GM19023 (cell line): Measurements from ENCODE around the gene TTC34.

Experiments
- ATAC-seq: cut with Tn5 transposase; IDR thresholded peaks from one replicate; pipeline ENCODE4 v1.9.1; 2021; ENCODE audit warnings: mild to moderate bottlenecking, moderate library complexity; ENCODE audit not compliant: unreplicated experiment

TTC34 gene

DNA sequence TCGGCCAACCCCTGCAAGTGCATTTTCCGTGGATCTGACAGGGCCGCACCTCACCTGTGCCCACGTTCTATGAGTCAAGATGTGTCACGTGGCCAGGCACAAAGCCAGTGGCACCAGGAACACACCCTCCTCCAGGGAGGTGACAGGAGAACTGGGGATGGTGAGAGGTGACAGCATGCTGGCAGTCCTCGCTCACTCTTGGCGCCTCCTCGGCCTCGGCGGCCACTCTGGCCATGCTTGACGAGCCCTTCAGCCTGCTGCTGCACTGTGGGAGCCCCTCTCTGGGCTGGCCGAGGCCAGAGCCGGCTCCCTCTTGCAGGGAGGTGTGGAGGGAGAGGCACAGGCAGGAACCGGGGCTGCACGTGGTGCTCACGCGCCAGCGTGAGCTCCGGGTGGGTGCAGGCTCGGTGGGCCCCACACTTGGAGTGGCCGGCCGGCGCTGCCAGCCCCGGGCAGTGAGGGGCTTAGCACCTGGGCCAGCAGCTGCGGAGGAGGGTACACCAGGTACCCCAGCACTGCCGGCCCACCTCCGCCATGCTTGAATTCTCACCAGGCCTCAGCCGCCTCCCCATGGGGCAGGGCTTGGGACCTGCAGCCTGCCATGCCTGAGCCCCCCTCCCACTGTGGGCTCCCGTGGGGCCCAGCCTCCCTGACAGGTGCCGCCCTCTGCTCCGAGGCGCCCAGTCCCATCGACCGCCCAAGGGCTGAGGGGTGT is 11.6 kb upstream of the TTC34 start:
- no peak for ATAC-seq

DNA sequence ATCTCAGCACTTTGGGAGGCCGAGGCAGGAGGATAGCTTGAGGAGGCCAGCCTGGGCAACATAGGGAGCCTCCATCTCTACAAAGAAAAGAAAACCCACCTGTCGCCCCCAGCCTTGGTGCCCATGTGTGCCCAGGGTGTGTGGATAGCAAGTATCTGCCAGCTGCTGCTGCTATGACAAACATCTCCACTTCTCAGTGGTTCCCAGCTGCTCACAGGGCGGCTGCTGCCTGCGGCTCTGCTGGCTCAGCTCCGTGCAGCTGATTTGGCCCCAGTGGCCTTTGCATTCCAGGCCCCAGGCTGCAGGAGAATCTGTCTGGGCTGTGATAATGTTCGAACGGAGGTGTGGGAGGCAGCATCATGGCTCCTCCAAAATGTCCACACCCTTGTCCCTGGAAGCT is 10.6 kb upstream of the TTC34 start:
- ATAC-seq, result no peak

DNA sequence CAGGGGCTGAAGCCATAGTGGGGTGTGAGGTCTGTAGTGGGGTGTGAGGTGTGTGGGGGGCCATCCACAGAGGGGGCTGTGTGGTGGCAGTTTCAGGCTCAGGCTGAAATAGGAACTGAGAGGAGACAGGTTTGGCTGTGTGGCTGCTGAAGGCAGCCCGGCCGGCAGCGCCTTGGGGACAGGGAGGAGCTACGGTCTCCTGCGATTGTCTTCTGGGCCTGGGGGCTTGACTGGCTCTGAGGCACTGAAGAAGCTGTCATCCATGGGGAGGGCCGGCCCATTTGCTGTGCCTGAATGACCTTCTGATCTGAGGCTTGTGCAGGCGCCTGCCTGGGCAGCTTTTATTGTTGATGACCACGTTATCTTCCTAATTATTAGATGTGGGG is 10.0 kb upstream of the TTC34 start:
- ATAC-seq, result no peak

DNA sequence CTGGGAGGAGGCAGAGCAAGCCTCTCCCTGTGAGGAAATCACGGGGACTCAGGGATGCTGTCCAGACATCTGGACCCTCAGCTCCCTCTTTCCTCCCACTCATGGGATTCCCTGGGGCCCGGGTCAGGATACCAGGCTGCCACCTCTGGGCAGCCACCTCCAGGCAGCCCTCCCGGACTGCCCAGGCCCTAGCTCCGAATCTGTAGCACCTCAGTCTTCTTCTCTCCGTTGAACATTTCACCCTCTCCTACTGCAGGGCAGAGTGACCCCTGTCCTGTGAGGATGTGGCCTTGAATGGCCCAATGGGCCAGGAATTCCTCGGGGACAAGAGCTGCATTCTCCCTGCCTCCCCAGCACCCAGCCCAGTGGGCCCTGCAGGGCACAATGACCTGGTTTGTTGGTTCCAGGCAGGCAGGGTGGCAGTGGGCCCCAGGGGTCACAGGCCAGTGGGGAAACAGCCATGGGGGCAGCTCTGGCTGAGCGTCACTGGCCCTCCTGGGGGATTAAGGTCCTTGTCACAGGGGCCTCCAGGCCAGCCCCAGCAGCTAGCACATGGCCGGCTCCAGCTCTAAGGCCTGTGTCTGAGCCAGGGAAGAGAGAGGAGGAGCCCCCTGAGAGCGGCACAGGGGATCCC is 9.5 kb upstream of the TTC34 start:
- ATAC-seq, result no peak

DNA sequence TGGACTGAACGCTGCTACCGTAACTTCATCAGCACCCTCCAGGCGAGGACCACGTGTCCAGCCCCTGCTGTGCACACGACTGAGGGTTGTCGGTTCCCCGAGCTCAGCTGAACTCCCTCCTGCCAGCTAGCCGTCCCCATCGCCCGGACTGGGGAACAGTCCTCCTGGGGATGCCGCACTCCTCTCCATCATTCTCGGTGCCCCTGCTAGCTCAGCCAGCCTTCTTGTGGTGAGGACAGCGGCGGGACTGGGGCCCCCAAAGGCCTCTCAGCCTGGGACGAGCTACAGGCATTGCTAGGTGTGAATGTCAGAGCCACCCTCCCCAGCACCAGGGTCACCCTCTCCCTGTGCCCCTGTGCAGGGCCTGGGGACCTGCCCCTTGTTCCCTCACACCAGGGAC is 8.8 kb upstream of the TTC34 start:
- ATAC-seq, result no peak

DNA sequence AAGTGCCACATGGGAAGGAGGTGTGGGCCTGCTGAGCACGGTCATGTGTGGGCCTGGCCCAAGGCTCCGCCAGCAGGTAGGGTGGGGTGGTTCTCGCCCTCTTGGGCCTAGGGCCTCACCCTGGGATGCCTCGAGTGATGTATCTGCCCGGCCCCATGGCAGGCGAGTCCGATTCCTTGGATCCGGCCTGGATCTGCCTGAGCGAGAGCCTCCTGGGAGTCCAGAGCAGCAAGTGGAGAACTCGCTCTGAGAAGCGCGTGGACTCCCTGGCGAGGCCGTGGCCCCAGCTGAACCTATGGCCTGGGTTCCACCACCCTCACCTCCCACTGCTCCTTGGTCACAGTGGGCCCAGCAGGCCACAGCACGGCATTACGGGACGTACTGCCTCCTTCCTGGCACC is 8.2 kb upstream of the TTC34 start:
- no peak for ATAC-seq

DNA sequence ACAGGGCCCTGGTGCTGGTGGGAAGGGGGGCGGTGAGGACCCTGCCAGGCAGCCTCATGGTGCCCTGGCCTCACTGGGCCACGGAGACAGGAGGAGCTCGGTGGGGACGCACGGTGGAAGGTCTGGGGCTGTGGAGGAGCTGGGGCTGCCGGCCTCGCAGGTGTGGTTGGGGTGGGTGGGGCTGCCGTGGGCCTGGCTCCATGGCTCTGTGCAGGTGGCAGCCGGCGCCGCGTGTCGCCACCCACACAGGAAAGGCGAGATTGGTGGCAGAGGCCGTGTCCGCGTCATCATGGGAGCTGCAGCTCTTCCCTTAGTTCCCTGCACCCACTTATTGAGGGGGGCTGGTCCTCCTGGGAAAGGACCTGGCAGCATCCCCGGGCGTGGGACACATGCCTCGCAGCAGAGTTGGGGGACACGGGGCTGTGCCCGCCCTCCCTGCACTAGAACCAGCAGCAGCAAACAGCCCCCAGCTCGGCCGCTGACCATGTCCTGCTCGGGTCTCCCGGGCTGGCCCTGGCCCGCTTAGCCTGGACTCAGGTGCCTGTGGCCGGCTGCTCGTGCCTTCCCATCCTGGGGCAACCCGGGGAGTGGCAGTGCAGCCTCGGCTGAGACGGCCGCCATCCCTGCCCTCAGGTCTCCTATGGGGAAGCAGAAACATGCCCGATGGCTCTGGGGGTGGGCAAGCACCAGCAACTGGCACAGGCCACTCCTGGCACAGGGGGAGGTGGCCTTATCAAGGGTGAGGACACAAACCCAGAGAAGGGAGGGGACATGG is 7.5 kb upstream of the TTC34 start:
- no peak for ATAC-seq

DNA sequence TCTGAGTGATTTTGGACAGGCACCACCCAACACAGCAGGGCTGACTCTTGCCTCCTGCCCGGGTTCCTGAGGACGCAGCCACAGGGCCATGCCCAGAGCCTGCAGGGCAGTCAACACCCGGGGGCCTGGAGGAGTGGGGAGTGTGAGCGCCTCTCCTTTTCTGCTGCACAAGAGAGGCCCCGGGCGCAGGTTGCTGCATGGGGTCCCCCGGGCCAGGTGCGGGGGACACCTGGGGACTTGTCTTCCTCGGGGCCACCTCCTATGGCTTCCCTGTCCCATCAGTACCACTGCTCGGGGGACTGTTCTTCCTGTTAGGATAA is 6.9 kb upstream of the TTC34 start:
- ATAC-seq, result no peak

DNA sequence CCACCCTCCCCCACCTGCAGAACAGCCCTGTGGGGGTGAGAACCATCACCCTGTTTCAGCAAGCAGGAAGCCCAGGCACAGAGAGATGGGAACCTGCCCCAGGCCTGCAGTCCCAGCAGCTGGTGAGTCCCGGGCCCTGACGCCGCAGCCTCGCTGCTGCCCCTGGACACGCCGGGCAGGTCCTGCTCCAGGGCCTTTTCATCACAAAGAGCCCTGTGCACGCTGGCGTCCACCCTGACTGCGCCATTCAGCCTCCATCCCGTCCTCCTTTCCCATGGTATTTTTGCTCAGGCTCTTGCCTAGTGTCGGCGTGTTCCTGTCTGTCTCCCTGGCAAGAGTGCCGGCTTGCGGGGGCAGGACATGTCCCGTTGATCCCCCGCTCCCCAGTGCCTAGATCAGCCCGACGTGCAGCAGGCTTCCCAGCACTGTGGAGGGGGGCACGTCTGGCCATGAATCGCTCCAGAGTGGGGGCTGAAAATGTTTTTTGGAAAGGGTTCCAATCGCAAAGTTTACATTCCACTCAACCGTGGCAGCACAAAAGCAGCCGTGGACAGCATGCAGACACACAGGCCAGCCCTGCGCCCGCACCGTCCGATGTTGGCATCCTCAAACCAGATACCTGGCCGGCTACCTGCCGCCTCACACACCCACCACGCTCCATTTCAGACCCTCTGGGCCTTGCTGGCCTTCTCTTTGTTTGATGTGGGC is 6.3 kb upstream of the TTC34 start:
- no peak for ATAC-seq

DNA sequence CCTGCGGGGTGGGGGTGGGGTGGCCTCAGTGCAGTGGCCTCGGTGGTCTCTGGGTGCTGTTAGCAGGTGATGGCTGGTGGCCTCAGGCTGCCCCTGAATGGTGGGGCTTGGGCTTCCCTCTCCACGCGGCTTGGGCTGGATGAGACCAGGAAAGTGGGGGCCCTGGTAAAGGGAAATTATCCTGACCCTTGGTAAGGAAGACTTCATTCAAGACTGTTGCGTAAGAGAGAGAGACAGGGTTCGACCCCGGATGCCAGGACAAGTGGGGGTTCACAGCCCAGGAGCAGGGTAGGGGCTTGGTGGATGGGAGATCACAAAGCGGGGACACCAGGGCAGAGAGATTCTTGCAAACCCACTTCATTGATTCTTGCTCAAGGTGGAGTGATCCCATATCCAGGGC is 5.5 kb upstream of the TTC34 start:
- no peak for ATAC-seq

DNA sequence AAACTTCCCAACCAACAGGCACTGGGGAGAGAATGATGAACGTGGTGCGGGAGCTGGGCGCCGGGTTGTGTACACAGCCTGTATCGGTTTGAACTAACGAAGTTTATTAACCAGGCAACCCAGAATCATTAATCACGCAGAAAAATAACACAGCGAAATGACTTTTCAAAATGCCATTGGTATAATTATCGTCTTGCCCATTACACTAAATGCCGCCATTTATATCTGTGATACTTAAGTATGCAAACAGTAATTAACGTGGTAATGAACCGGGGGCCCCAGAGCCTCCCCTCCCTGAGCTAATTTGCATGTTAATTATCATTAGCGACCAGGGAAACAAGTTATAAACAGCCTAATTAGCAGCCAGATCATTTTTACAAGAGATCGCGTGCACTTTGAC is 5.1 kb upstream of the TTC34 start:
- ATAC-seq, result no peak

DNA sequence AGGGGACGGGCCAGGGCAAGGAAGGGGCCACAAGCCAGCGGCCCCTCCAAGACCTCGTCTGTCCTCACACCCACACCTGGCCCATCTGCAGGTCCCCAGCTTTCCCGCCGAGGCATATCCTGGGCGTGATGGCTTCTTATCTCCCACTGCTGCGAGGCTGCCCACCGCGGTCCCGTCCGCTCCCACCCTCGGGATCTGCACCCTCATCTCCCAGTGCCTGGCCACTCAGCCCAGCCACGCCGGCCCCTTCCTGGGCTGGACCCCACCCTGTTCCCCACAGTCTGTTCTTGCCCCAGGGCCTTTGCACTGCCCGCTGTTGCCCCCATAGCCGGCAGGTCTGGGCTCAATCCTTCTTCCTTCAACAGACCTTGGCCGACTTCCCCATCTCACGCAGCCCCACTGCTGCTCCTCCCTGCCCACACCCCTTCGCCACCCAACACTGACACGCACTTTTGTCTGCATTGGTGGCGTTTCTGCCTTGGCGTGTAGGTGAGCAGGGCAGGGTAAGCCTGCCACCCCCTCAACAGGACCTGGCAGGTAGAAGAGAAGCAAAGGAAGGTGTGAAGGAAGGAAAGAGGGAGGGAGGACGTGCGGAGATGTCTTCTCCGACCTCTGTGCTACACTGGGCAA is 4.4 kb upstream of the TTC34 start:
- no peak for ATAC-seq

DNA sequence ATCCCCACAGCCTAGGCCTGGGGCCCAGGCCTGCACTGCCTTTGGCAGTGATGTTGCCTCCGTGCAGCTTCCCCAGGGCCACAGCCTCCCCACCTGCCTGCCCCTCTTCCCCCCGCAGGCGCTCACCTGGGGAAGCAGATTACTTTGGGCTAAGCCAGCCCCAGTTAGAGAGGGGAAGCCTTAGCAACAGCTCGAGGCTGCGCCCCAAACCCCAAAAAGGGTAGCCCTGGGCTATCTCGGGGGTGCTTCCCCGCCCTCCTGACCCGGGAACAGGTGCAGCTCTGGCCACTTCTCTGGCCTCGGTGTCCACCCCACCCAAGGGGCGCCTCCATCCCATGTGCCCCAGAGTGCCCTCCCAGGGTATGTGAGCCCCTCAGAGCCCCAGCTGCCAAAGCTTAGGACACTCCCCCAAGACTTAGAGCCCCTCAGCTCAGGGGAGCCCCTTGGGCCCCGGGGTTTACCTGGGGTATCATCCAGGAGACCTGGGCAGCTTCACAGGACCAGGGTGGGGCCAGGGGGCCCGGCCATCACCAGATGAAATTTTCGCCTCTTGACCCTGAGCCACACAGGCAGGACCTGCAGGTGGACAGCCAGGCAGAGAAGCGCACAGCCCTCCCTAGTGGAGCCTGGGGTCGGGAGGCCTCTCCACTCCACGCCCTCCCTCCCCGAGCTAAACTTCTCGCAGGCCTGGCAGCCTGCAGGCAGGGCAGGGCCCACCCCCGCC is 3.3 kb upstream of the TTC34 start:
- no peak for ATAC-seq

DNA sequence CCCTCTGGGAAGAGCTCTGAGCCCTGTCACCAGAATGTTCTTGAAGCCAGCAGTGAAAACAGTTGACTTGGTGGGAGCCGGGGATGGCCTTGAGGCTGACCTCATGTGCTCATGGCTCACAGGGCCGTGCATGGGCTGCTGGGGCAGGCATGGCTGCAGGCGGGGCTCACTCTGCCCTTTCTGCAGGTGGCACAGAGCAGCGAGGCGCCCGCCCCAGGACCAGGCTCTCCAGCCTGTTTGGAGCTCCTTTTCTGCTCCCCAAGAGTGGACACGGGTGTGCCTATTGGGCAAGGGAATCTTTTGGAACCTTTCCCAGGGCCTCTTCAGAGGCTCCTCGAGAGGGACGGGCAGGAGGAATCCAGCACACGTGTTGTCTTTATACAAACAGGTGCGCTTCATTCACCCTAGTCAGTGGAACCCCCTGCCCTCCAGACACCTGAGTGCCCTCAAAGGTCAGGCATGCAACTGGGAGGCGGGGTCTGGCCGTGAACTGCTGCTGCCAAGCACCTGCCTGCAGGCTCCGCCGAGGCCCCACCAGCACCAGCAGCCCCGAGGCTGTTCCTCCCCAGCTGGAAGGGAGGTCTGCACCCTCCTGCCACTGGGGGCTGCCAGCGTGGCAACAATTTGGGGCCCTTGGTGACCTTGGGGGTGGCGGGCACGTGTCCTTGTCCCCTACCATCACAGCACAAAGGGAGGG is 2.6 kb upstream of the TTC34 start:
- ATAC-seq, result no peak

DNA sequence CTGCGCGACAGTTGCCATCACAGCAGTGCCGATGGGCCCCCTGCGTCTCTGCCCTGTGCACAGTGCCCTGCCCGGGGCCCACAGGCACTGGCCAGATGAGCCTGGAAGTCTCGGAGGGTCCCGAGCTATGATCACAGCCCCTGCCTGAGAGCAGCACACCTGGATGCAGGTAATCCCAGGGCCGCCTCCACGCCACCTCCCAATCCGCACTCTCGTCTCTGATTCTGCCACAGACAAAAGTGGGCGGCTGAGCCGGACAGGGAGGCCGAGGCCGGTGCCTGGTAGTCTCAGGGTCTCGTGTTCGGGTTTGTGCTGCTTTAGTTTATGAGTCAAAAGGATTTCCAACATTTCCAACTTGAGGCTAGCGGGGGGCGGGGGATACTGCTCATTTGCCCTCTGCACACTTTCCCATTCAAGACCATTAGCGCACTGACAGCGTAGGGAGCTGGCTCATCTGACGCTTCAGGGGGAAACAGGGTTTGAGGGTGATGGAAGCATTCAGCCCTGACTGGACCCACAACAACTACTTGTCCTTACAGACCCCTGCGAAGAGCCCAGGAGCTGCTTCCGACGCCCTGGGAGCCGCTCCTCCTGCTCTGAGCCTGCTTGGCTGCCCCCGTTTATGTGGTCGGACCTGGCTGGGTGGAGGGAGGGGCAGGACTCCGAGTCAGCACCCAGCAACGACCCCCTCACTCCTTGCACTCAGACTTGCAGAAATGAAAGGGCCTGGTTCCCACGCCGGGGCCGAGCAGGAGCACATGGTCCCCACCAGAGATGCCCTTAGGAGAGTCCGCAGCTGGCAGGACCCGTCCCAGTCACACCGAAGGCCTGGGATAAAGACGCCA is 1.8 kb upstream of the TTC34 start:
- ATAC-seq, result no peak

DNA sequence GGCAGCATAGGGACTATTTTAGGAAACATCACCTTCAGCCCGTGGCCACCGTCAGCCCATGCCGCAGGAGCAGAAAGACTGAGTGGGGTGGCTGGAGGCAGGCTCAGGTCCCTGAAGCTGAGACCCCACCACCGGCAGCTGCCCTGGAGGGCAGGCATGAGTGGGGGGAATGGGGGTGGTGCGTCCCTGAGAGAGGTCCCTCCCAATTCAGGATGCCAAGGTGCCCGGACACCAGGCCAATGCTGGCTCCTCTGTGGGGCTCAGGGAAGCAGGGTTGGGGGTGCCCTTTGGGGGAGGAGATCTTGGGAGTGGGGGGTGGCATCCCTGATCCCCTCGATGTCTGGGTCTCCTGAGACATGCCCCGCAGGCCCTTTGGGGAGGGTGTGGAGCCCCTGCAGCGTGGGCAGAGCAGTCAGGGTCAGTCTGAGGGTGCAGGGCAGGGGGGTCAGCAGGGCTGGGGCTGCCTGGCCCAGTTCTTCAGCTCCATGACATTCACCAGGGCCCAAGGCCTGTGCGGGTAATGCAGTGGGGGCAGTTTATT is 998 bp upstream of the TTC34 start:
- no peak for ATAC-seq

DNA sequence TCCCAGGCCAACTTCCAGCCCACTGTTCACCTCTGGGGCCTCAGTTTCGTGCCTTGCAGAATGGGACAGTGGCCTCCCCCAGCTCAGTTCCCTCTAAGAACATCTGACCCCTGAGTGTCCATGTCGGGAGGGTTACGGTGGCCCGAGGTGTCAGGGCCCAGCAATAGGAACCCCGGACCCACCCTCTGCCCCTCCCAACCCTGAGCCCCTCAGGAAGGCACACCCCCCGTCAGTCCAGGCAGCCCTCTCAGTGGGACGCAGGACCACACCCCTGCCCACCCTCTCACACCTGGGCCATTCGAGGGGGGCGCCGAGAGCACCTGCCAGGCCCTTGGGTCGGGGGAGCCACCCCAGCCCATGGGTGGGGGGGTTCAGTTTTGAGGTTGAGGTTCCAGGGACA is 447 bp downstream of the TTC34 start:
- ATAC-seq, result no peak

DNA sequence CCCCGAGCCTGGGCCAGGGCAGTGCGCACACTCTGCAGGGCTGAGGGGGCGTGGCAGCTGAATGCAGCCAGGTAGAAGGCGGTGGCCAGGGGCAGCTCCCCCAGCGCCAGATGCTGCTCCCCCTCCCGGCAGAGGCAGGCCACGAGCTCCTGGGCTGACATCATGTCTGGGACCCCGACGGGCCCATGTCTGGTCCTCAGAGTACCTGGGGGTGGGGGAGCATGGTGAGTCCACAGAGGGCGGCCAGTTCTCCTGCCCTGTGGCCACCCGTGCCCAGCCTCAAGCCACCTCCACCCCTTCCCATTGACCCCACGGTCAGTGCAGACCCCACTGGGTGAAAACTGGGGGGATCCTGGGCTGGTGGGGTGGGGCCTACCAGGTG is 838 bp downstream of the TTC34 start:
- no peak for ATAC-seq
